AG09319 (cell line): ENCODE results near the gene DIP2C.

ENCODE experiments used
- DNase-seq: peaks from one replicate; pipeline ENCODE4 v3.0.0-alpha.2; 2010; ENCODE audit warnings: low read depth; ENCODE audit errors: extremely low read depth
- TF ChIP-seq, protein P1 (sequence below): IDR thresholded peaks from 2 replicates; pipeline ENCODE4 v1.5.1; 2011; ENCODE audit warnings: low read depth, mild to moderate bottlenecking, inconsistent platforms, low read length, moderate library complexity

DIP2C gene

DNA sequence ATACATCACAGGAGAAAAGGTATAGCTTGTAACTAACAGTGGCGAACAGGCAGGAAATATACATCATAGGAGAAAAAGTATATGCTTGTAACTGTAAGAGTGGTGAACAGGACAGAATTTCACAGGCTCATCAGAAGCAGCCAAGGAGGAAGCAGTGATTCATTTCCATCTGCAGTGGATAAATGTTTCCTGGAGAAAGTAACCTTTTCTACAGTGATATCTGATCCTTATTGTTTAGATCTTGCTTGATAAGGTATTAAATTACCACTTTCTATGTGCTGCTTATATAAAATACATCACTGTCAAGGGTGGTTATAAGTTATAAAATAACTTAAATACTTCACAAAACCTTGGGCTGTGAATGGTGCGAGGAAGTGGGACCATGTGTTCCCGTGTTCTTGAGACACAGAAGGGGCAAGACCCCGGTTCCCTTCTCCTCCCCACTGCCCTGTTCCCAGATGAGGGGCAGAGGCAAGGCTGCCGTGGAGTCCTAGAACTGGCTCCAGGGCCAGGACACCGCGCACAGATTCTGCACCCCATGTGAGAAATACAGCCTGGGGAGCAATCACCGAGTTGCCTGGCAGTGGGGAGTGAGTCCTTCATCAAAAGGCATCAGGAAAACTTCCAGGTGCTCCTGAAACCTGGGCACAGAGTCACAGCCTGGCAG is 135.2 kb downstream of the DIP2C start:
- TF ChIP-seq, protein P1, sequence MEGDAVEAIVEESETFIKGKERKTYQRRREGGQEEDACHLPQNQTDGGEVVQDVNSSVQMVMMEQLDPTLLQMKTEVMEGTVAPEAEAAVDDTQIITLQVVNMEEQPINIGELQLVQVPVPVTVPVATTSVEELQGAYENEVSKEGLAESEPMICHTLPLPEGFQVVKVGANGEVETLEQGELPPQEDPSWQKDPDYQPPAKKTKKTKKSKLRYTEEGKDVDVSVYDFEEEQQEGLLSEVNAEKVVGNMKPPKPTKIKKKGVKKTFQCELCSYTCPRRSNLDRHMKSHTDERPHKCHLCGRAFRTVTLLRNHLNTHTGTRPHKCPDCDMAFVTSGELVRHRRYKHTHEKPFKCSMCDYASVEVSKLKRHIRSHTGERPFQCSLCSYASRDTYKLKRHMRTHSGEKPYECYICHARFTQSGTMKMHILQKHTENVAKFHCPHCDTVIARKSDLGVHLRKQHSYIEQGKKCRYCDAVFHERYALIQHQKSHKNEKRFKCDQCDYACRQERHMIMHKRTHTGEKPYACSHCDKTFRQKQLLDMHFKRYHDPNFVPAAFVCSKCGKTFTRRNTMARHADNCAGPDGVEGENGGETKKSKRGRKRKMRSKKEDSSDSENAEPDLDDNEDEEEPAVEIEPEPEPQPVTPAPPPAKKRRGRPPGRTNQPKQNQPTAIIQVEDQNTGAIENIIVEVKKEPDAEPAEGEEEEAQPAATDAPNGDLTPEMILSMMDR = no peak
- no peak for DNase-seq

DNA sequence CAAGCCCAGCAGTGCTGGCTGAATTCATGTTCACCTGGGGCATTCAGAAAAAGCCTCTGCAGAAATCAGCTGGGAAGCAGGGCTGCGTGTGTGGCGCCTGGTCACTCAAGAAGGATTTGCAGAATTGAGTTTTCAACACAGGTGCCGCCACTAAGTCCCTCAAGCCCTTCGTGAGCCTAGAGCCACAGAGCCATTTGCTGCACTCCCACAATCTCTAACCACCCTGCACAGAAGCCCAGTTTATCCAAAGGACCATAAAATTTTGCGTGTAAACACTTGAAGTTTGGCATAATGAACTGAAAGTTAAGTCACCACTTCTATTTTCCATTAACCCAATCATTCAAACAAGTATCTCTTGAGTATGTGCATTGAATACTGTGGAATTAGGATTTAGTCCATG is 136.2 kb downstream of the DIP2C start:
- no peak for DNase-seq
- TF ChIP-seq, protein P1 = no peak

DNA sequence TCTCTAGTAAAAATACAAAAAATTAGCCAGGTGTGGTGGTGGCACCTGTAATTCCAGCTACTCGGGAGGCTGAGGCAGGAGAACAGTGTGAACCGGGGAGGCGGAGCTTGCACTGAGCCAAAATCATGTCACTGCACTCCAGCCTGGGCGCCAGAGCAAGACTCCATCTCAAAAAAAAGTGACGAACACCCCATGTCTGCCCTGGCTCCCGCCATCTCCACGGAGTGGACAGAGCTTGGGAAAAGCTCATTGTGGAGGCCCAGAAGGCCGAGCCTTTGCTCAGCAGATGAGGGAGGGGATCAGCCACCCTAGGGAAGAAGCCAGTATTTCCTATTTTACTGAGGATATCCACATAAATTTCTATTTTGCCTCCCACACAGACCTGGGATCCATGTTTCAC is 136.8 kb downstream of the DIP2C start:
- TF ChIP-seq, protein P1 = no peak
- no peak for DNase-seq

DNA sequence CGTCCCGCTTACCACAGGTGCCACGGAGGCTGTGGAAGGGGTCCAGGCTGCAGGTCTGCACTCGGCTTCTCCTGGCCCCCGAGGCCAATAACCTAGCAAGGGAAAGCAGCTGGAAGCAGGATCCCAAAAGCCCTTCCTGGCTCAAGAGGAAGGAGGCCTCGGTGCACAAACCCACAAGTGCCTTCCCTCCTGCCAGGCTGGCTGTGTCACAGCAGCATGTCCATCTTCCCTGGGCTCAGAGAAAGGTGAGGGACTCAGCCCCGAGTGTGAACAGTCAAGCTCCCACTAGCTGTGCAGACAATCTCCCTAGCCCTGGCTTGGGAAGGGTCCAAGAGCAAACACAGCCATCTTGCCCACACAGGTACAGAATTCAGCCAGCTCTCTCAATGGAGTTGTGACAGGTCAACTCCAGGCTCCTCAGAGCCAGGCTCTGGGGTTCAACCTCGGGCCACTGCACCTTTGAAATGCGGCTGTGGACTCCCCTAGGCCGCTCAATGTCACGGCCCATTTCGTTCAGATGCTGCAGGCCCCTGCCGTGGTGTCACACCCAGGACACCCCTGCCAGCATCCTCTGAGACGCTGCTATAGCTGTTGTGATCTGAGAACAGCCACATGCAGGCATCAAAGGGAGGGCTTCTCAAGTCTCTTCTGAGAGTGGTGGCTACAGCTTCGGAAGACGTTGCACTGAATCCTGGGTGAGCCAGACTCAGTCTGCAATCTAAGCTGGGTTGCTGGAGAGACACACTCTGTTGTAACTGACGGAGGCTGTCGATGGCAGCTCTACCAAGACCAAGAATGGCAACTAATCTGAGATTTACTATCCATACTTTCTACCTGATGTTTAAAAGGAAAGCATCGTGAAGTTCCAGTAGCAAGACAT is 137.9 kb downstream of the DIP2C start:
- TF ChIP-seq, protein P1 = no peak
- DNase-seq = no peak

DNA sequence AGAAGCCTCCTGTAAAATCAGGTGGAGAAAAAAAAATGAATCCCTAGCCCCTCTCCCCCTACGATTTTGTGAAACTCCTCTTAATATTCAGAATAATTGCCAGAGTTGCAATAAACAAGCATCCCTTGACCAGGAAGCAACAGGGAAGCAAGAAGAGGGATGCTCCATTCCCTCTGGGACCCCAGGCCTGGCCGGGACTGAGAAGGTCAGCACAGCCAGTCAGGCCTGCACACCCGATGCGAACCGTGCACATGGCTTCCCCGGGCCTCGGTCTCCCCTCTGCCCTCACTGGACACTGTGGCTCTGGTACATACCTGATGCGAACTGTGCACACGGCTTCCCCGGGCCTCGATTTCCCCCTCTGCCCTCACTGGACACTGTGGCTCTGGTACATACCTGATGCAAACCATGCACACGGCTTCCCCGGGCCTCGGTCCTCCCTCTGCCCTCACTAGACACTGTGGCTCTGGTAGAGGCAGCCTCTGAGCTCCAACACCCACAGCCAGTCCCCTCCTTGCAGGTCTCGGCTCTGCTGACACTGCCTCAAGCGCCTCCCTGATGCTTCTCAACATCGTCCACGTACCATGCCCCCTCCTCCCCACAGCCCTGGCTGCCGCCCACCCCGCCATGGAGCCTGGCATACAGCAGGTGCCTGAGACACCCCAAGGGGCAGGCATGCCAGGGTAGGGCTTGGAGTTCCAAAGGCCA is 138.6 kb downstream of the DIP2C start:
- TF ChIP-seq, protein P1 = no peak
- DNase-seq = no peak

DNA sequence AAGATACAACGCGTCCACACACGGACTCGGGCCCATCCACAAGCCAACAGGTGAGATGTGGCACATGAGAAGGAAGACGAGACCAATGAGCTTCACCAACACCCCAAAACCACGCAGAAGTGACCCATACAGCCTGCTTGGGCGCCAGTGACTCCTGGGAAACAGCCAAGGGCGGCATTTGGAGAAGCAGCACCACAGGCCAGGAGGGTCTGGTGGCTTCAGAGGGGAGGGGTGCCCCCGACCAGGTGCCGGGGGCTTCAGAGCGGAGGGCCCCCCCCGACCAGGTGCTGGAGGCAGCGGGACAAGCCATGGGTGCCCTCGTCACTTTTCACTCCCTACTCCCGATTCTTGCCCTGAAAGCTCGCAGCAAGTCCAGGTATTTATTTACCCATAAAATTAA is 140.1 kb downstream of the DIP2C start:
- TF ChIP-seq, protein P1 = no peak
- DNase-seq = no peak
